ENCODE results near the gene AP1AR. TPM values are rescaled to one million over a fixed set of nuclear protein-coding genes. Genes with fewer than 3 reads are reported as not detected.

The AP1AR gene
- total RNA-seq, 1 experiment from 2014 or later: 22.4 TPM

GRCh38 chr4:112213091-112213490 is 18.5 kb upstream of the AP1AR start (continued):
- no peak for TF ChIP-seq TEAD4 (CRISPR knock-in tag; IDR thresholded peaks at IDR 0.05)

GRCh38 chr4:112213856-112214255 is 17.7 kb upstream of the AP1AR start:
- no peak overlapping the region for H3K27ac Mint-ChIP-seq
- no peak for ATAC-seq
- DNase-seq (ENCODE audit: low spot score): no peak
- no peaks in the 10 kb centered on the region for H3K4me1 Mint-ChIP-seq
- peaks cover 5% of the 10 kb centered on the region; the same call in 1 of the 2 replicates for H3K36me3 Mint-ChIP-seq
- H3K9me3 Mint-ChIP-seq: peaks cover 13% of the 10 kb centered on the region
- CTCF ChIA-PET: interaction anchor here (1.9 kb wide), 1 partner anchor 114 kb away, joined by 5 read pairs; no protein-coding TSS in a partner anchor
- H3K27me3 Mint-ChIP-seq (ENCODE audit: low read depth): no peaks in the 10 kb centered on the region
- POLR2A ChIA-PET: no interaction called here
- H3K4me3 Mint-ChIP-seq: no peak overlapping the region
- TF ChIP-seq ZNF317 (CRISPR knock-in tag; IDR thresholded peaks at IDR 0.05; ENCODE audit: borderline replicate concordance, low read depth) (no peak), ZNF121 (CRISPR knock-in tag; IDR thresholded peaks at IDR 0.05) (no peak), SP1 (CRISPR knock-in tag; conservative IDR thresholded peaks at IDR 0.05) (no peak), SMAD3 (CRISPR knock-in tag; IDR thresholded peaks at IDR 0.05; ENCODE audit: borderline replicate concordance) (no peak), ZNF423 (CRISPR knock-in tag; IDR thresholded peaks at IDR 0.05) (no peak), FOXK1 (CRISPR knock-in tag; IDR thresholded peaks at IDR 0.05) (no peak), ATF6 (CRISPR knock-in tag; IDR thresholded peaks at IDR 0.05) (no peak), ATF2 (CRISPR knock-in tag; IDR thresholded peaks at IDR 0.05; ENCODE audit: borderline replicate concordance, low read depth) (no peak), CDX4 (CRISPR knock-in tag; IDR thresholded peaks at IDR 0.05; ENCODE audit: borderline replicate concordance) (no peak), PRDM15 (CRISPR knock-in tag; IDR thresholded peaks at IDR 0.05) (no peak), ESRRA (CRISPR knock-in tag; IDR thresholded peaks at IDR 0.05; ENCODE audit: borderline replicate concordance) (no peak), ZNF232 (CRISPR knock-in tag; IDR thresholded peaks at IDR 0.05) (no peak)

- no peak overlapping the region for H3K4me3 Mint-ChIP-seq
- no peak for ATAC-seq
- H3K36me3 Mint-ChIP-seq: peaks cover 5% of the 10 kb centered on the region; the same call in 1 of the 2 replicates
- POLR2A ChIA-PET: no interaction called here
- CTCF ChIA-PET: interaction anchor here (1.0 to 1.9 kb wide), 2 partner anchors 34 to 115 kb away, joined by 3 to 5 read pairs; no protein-coding TSS in a partner anchor
- H3K27ac Mint-ChIP-seq: no peak overlapping the region
- H3K27me3 Mint-ChIP-seq (ENCODE audit: low read depth): no peaks in the 10 kb centered on the region
- H3K9me3 Mint-ChIP-seq: peaks cover 12% of the 10 kb centered on the region
- DNase-seq (ENCODE audit: low spot score): no peak
- H3K4me1 Mint-ChIP-seq: no peaks in the 10 kb centered on the region
- TF ChIP-seq HMGA2 (CRISPR knock-in tag; IDR thresholded peaks at IDR 0.05) (no peak), MAX (CRISPR knock-in tag; IDR thresholded peaks at IDR 0.05) (no peak), ELF4 (CRISPR knock-in tag; IDR thresholded peaks at IDR 0.05; ENCODE audit: low read depth) (no peak), CDX4 (CRISPR knock-in tag; IDR thresholded peaks at IDR 0.05; ENCODE audit: borderline replicate concordance) (no peak), SMAD3 (CRISPR knock-in tag; IDR thresholded peaks at IDR 0.05; ENCODE audit: borderline replicate concordance) (no peak), JAZF1 (CRISPR knock-in tag; IDR thresholded peaks at IDR 0.05) (no peak), TEAD4 (CRISPR knock-in tag; IDR thresholded peaks at IDR 0.05) (no peak), ZNF423 (CRISPR knock-in tag; IDR thresholded peaks at IDR 0.05) (no peak), OVOL2 (CRISPR knock-in tag; IDR thresholded peaks at IDR 0.05; ENCODE audit: borderline replicate concordance) (no peak), ERG (CRISPR knock-in tag; IDR thresholded peaks at IDR 0.05) (no peak)
Measured at GRCh38 chr4:112214390-112215264, 17.0 kb upstream of the AP1AR start.

Data from WTC11 (cell line).